SK-N-SH (cell line): ENCODE measurements around the gene SCYL1.

ENCODE experiments used
- CTCF ChIP-seq: fragments of 200-600 bp; sonication (generic); IDR thresholded peaks from 2 replicates; pipeline ENCODE4 v1.6.1; 2017; ENCODE audit warnings: antibody characterized with exemption, mild to moderate bottlenecking, moderate library complexity
- TAF1 ChIP-seq: IDR thresholded peaks from 2 replicates; pipeline ENCODE4 v1.6.1; 2012; ENCODE audit warnings: low read depth, mild to moderate bottlenecking, low read length, moderate library complexity, borderline replicate concordance
- TEAD4 ChIP-seq: IDR thresholded peaks from 2 replicates; pipeline ENCODE4 v1.4.0; 2012; ENCODE audit warnings: mild to moderate bottlenecking, borderline replicate concordance; ENCODE audit not compliant: insufficient read depth

GRCh38 chr11:65506290-65506771 lies 18.6 kb upstream of the SCYL1 start:
- TF ChIP-seq CTCF (no peak), TAF1 (no peak), TEAD4 (no peak; the same call in 1 of the 2 replicates)
